ENCODE measurements around the gene MARS1.

GRCh38 chr12:57524814-57525614 is 37.1 kb downstream of the MARS1 start:
- TF ChIP-seq CTCF (IDR thresholded peaks at IDR 0.05) (no peak), POLR2A (IDR thresholded peaks at IDR 0.05) (no peak)
